B cell (primary cell): Measurements from ENCODE around the gene TES. TPM values are rescaled to one million over a fixed set of nuclear protein-coding genes. Genes with fewer than 3 reads are reported as not detected.
A peak's percentile ranks its signal among the peaks of the same experiment; 100 is the strongest.

Experiments
- ATAC-seq: fragments of 200-7000 bp; cut with Tn5 transposase; one replicate; pipeline ENCODE4 v1.10.0; 2021; ENCODE audit warnings: low read depth, mild to moderate bottlenecking, moderate number of reproducible peaks, moderate library complexity
- CTCF ChIA-PET: fragments of 350-600 bp; sonication (Branson Sonifier 250); formaldehyde crosslinking; loops from one replicate; lab custom pipeline; 2021; ENCODE audit warnings: antibody characterized with exemption, inconsistent platforms; lab: Charles Lee
- POLR2A ChIA-PET: fragments of 350-600 bp; sonication (Branson Sonifier 250); formaldehyde crosslinking; loops from one replicate; lab custom pipeline; 2021; ENCODE audit warnings: antibody characterized with exemption; lab: Charles Lee
- DNase-seq: peaks from one replicate; pipeline ENCODE4 v3.0.0; 2013
- H2AFZ ChIP-seq: 2 replicates; pipeline ENCODE4 v1.6.1; 2012; ENCODE audit warnings: mild to moderate bottlenecking, low read depth, low read length; ENCODE audit not compliant: insufficient read depth, poor library complexity, severe bottlenecking
- H3K27ac ChIP-seq, 2 donors: 1 replicate in 1 of 2; 2 replicates in 1 of 2; pipeline ENCODE4 v1.5.1; 2012 to 2013; ENCODE audit warnings: low read length in 2 of 2, mild to moderate bottlenecking in 2 of 2, moderate library complexity in 1 of 2
- H3K27me3 ChIP-seq, 4 experiments: fragments of 200-600 bp in 1 of 4; sonication (generic) in 1 of 4; replicated peaks in 1 of 4; 1 replicate in 2 of 4; 2 replicates in 2 of 4; pipeline versions ENCODE4 v1.6.1 to v1.7.0; 2013 to 2016; ENCODE audit warnings: low read length in 3 of 4, mild to moderate bottlenecking in 2 of 4, mixed read lengths in 1 of 4, moderate library complexity in 1 of 4; ENCODE audit not compliant: insufficient read depth in 4 of 4, control insufficient read depth in 3 of 4; ENCODE audit errors: control extremely low read depth in 1 of 4
- H3K36me3 ChIP-seq, 2 experiments: replicated peaks in 1 of 2; 1 replicate in 1 of 2; 2 replicates in 1 of 2; pipeline versions ENCODE4 v1.6.1 to v1.7.1; 2013; ENCODE audit warnings: low read length in 1 of 2; ENCODE audit not compliant: insufficient read depth in 2 of 2, control insufficient read depth in 1 of 2; ENCODE audit errors: control extremely low read depth in 1 of 2, extremely low read depth in 1 of 2
- H3K4me1 ChIP-seq, 2 donors: fragments of 200-600 bp in 1 of 2; sonication (generic) in 1 of 2; 1 replicate in 1 of 2; 2 replicates in 1 of 2; pipeline versions ENCODE4 v1.5.1 to v1.6.1; 2013 to 2017; ENCODE audit warnings: low read length in 2 of 2; ENCODE audit not compliant: control insufficient read depth in 2 of 2, insufficient read depth in 2 of 2
- H3K4me2 ChIP-seq: replicated peaks from 2 replicates; pipeline ENCODE3; 2012; ENCODE audit warnings: mild to moderate bottlenecking, low read depth, low read length; ENCODE audit not compliant: poor library complexity, severe bottlenecking
- H3K4me3 ChIP-seq, 5 experiments: fragments of 200-600 bp in 1 of 5; sonication (generic) in 1 of 5; 1 replicate in 3 of 5; 2 replicates in 2 of 5; pipeline versions ENCODE4 v1.5.1 to v1.7.0; 2011 to 2016; ENCODE audit warnings: low read length in 4 of 5, mild to moderate bottlenecking in 4 of 5, low read depth in 2 of 5, control low read depth in 1 of 5, moderate library complexity in 1 of 5; ENCODE audit not compliant: insufficient read depth in 1 of 5; ENCODE audit errors: control extremely low read depth in 1 of 5, extremely low read depth in 1 of 5
- H3K79me2 ChIP-seq: fragments of 200-600 bp; sonication (generic); one replicate; pipeline ENCODE4 v1.6.0; 2016; ENCODE audit warnings: low read length; ENCODE audit not compliant: control insufficient read depth, insufficient read depth
- H3K9ac ChIP-seq: fragments of 200-600 bp; sonication (generic); 2 replicates; pipeline ENCODE4 v1.6.1; 2017; ENCODE audit warnings: mild to moderate bottlenecking, low read length, moderate library complexity
- H3K9me3 ChIP-seq, 3 donors: one replicate each; pipeline versions ENCODE4 v1.6.1 to v1.7.1; 2013; ENCODE audit warnings: low read length in 2 of 3; ENCODE audit not compliant: control insufficient read depth in 2 of 3, insufficient read depth in 1 of 3; ENCODE audit errors: control extremely low read depth in 1 of 3
- H4K20me1 ChIP-seq: 2 replicates; pipeline ENCODE4 v1.6.0; 2012; ENCODE audit warnings: mild to moderate bottlenecking, low read length; ENCODE audit not compliant: insufficient read depth, control insufficient read depth, poor library complexity, severe bottlenecking
- H3K27ac Mint-ChIP-seq: one replicate; pipeline ENCODE4 v1.8.0; 2021; ENCODE audit warnings: mixed read lengths
- H3K27me3 Mint-ChIP-seq: one replicate; pipeline ENCODE4 v1.8.0; 2021; ENCODE audit warnings: mixed read lengths
- H3K4me1 Mint-ChIP-seq: one replicate; pipeline ENCODE4 v1.8.0; 2021; ENCODE audit warnings: mixed read lengths
- H3K4me3 Mint-ChIP-seq: one replicate; pipeline ENCODE4 v1.8.0; 2021; ENCODE audit warnings: mixed read lengths
- H3K9me3 Mint-ChIP-seq: one replicate; pipeline ENCODE4 v1.8.0; 2022; ENCODE audit warnings: mixed read lengths; ENCODE audit not compliant: insufficient read depth
- EZH2 ChIP-seq: IDR thresholded peaks from 2 replicates; pipeline ENCODE4 v1.6.1; 2012; ENCODE audit warnings: borderline replicate concordance, low read depth, mild to moderate bottlenecking, moderate library complexity, low read length; ENCODE audit not compliant: insufficient read depth, poor library complexity, severe bottlenecking
- WGBS: methylation state at CpG from one replicate; pipeline ENCODE4 v1.1.5; 2013; ENCODE audit warnings: missing lambda C conversion rate; ENCODE audit not compliant: insufficient coverage; 5-methylcytosine and 5-hydroxymethylcytosine counted together
- intact Hi-C: fragments of 100-400 bp; cut with micrococcal nuclease; formaldehyde crosslinking; loops from one replicate; pipeline ENCODE4 v1.10.0; 2022
- polyA plus RNA-seq: library from polyadenylated mRNA; depleted of rRNA; stranded (reverse); fragments of >200 nt; gene quantifications from 2 replicates; pipeline ENCODE4 v1.2.3, GENCODE V29; 2012
- total RNA-seq, 2 donors: library from RNA; stranded (reverse); fragments of 120-200 nt in 1 of 2; gene quantifications; 1 replicate in 1 of 2; 2 replicates in 1 of 2; pipeline versions ENCODE4 v1.2.3 to v1.2.4, GENCODE V29; 2013 to 2022
- TF ChIP-seq, protein P1 (sequence below): fragments of 200-600 bp; IDR thresholded peaks from one replicate; pipeline ENCODE4 v1.8.0; 2022; ENCODE audit warnings: antibody characterized with exemption, mild to moderate bottlenecking

The TES gene
- total and polyA plus RNA-seq, 2 donors (not counting 1 experiment from before 2014, with no cell fraction given) = 55.3 to 62.5 TPM

DNA sequence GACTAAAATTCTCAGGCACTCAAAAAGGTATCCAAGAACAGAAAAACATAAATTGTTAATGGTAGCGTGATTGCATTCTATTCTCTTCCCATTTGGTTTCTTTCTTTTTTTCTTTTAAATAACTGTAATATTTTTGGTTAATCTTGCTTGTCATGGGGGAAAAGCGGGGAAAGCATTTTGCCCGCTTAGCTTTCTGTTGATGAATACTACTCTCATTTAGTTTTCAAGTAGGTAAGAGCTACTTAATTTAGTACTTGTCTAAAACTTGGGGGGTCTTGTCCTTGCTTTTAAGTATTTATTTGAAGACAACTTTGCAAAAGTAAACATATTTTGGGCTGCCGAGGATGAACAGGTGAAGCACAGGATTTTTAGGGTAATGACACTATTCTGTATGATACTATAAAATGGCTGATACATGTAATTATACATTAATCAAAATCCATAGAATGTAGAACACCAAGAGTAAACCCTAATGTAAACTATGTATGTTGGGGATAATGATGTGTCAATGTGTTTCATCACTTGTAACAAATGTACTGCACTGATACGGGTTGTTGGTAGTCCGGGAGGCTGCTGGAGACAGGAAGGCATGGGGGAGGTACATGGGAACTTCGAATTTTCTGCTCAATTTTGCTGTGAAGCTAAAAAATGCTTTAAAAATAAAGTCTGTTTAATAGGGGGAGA, 1.7 kb downstream of the TES start:
- no peaks in the 10 kb centered on the region for H3K9me3 ChIP-seq
- peaks cover 58% of the 10 kb centered on the region for H3K79me2 ChIP-seq
- peak overlapping the region; percentile 82 to 89 for H3K27ac ChIP-seq
- no peak for DNase-seq
- peak overlapping the region; percentile 99 for H3K4me3 Mint-ChIP-seq
- no peaks in the 10 kb centered on the region for H3K9me3 Mint-ChIP-seq
- H3K9ac ChIP-seq = peak overlapping the region; percentile 93
- peak overlapping the region; percentile 7 for H2AFZ ChIP-seq
- H3K36me3 ChIP-seq = no peaks in the 10 kb centered on the region
- TF ChIP-seq EZH2 = no peak
- TF ChIP-seq, protein P1, sequence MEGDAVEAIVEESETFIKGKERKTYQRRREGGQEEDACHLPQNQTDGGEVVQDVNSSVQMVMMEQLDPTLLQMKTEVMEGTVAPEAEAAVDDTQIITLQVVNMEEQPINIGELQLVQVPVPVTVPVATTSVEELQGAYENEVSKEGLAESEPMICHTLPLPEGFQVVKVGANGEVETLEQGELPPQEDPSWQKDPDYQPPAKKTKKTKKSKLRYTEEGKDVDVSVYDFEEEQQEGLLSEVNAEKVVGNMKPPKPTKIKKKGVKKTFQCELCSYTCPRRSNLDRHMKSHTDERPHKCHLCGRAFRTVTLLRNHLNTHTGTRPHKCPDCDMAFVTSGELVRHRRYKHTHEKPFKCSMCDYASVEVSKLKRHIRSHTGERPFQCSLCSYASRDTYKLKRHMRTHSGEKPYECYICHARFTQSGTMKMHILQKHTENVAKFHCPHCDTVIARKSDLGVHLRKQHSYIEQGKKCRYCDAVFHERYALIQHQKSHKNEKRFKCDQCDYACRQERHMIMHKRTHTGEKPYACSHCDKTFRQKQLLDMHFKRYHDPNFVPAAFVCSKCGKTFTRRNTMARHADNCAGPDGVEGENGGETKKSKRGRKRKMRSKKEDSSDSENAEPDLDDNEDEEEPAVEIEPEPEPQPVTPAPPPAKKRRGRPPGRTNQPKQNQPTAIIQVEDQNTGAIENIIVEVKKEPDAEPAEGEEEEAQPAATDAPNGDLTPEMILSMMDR = no peak
- H3K27ac Mint-ChIP-seq = peak overlapping the region; percentile 87
- WGBS = 26% methylated on average over 3 of the region's 7 CpGs
- H4K20me1 ChIP-seq = peaks cover 21% of the 10 kb centered on the region
- H3K4me2 ChIP-seq = peak overlapping the region; percentile 81
- ChIA-PET POLR2A (no interaction called here), CTCF (interaction anchor here (1.4 to 6.1 kb wide), 11 partner anchors 8 to 74 kb away, joined by 4 to 48 read pairs (median 12); no protein-coding TSS in a partner anchor)
- no peaks in the 10 kb centered on the region for H3K27me3 Mint-ChIP-seq
- H3K27me3 ChIP-seq = no peaks in the 10 kb centered on the region
- peak overlapping the region; percentile 70 to 97 (median 85) for H3K4me3 ChIP-seq
- intact Hi-C loops = loop anchor here (1.0 to 10.0 kb wide), 5 partner anchors 11 to 1287 kb away; partner anchors contain the start of gene MDFIC
- ATAC-seq = no peak
- peaks cover 54% of the 10 kb centered on the region for H3K4me1 Mint-ChIP-seq
- H3K4me1 ChIP-seq = peaks cover 37 to 42% of the 10 kb centered on the region in 2 donors

DNA sequence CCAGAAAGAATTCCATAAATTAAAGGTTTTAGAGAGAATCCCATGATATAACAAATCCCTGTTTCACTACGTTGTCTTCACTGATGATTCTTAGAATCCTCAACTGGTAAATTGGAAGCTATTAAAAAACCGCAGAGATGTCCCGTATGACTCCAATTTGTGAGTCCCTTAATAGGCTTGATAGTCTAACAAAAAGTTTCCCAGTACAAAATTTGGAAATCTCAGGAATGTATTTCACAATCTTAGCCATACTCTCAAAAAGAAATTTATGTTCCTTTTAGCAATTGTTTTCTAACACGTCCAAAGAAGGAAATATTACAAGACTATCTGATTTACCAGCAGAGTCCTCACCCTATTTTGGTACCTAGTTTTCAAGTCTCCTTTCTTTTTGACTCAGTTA, 2.5 kb downstream of the TES start:
- no peak for DNase-seq
- no peak for TF ChIP-seq EZH2
- TF ChIP-seq, protein P1 = no peak
- H3K9me3 ChIP-seq = no peaks in the 10 kb centered on the region
- peaks cover 65% of the 10 kb centered on the region for H3K79me2 ChIP-seq
- POLR2A ChIA-PET = no interaction called here
- peaks cover 37 to 48% of the 10 kb centered on the region in 2 donors for H3K4me1 ChIP-seq
- peak overlapping the region in 2 of 5 experiments; percentile 94 to 97 for H3K4me3 ChIP-seq
- intact Hi-C loops = loop anchor here (10.0 kb wide), 1 partner anchor 1288 kb away; the partner anchor contains the start of gene MDFIC
- CTCF ChIA-PET = interaction anchor here (1.1 to 6.1 kb wide), 5 partner anchors 13 to 74 kb away, joined by 3 to 48 read pairs (median 17); no protein-coding TSS in a partner anchor
- peak overlapping the region; percentile 93 for H3K9ac ChIP-seq
- Mint-ChIP-seq H3K27me3 (no peaks in the 10 kb centered on the region), H3K9me3 (no peaks in the 10 kb centered on the region), H3K4me1 (peaks cover 59% of the 10 kb centered on the region), H3K27ac (peak overlapping the region; percentile 87), H3K4me3 (peak overlapping the region; percentile 59)
- no peaks in the 10 kb centered on the region for H3K27me3 ChIP-seq
- ATAC-seq = no peak
- H3K4me2 ChIP-seq = peak overlapping the region; percentile 81
- no CpG with 5 or more reads among the region's 4 CpGs for WGBS
- peaks cover 27% of the 10 kb centered on the region for H4K20me1 ChIP-seq
- H2AFZ ChIP-seq = no peak overlapping the region
- no peaks in the 10 kb centered on the region for H3K36me3 ChIP-seq
- H3K27ac ChIP-seq = peak overlapping the region in 1 of 2 donors; percentile 89
